GM19351 (cell line): Measurements from ENCODE around the gene SUGCT.

Experiments used
- ATAC-seq: cut with Tn5 transposase; IDR thresholded peaks from one replicate; pipeline ENCODE4 v1.9.1; 2021; ENCODE audit warnings: mild to moderate bottlenecking, moderate library complexity; ENCODE audit not compliant: unreplicated experiment

The SUGCT gene

DNA sequence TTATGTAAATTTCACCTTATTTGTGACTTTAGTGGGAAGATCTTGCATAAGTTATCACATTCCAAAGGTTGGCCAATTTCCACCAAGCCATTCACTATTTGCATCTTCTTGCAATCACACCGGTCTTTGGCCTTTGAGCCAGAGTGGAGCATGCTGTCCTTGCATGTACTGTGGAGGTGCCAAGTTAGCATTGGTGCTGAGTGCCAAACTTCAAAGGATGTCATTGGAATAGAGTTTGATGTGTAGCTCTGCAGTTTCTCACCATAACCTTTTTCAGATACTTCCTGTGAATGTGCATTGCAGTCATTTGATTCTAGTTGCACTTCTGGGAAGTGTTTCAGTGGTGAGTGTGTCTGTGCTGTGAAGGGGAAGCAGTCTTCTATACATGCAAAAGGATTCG is 620.6 kb downstream of the SUGCT start:
- ATAC-seq, result no peak

DNA sequence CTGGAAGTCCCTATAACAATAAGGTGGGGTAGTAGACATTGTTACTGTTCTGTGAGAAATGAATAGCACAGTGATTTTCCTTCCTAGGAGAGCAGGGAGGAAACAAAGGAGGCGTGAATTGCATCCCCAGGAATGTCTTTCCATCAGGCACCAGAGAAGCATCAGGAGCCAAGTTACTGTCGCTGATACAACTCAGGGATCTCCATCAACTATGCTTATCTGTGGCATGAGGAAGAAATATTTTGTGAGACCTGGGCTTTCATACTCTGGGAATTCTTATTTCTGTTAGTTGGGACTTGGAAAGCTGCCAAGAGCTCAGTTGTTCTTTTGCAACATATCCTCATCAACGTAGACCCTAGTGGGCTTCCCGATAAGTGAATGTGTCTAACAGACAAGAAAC is 622.3 kb downstream of the SUGCT start:
- ATAC-seq, result no peak

DNA sequence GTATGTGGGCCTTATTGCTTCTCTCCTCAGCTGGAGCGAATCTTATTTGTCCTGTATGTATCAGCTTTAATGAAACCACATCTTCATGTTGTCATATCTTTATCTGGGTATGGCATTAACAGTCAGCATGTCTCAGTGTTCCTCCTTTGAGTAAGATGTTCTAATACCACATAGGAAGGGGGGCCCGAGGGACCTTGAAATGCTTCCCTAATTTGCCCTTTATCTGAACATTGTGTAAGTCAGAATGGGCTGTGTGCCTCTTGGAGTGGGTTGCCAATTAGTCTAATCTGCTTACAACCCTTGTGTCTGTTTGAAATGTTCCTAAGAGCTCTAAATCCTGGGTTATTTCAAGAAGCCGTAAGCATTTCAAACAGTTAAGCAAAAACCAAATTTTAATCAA is 623.8 kb downstream of the SUGCT start:
- ATAC-seq, result no peak

DNA sequence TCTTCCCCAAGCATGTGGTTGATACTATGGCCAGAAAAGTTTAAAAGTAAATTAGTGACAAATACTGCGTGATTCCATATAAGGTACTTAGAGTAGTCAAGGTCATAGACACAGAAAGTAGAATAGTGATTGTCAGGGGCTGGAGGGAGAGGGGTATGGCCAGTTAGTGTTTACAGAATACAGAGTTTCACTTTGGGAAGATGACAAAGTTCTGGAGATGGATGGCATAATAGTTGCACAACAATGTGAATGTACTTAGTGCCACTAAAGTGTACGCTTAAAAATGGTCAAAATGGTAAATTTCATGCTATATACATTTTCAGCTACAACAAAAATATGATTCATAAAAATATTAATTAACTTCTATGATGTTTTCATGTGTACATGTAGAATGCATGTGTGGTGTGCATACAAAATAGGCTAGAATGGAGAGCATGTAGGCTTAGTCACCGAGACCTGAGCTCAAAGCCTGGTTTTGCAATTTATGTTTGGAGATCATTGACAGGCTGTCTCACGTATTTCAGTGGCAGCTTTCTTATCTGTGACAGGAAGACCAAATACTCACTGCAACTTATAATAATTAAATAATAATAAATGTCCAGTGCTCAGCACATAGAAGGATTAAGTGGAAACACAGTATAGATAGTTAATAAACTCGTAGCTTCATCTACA is 625.6 kb downstream of the SUGCT start:
- no peak for ATAC-seq

DNA sequence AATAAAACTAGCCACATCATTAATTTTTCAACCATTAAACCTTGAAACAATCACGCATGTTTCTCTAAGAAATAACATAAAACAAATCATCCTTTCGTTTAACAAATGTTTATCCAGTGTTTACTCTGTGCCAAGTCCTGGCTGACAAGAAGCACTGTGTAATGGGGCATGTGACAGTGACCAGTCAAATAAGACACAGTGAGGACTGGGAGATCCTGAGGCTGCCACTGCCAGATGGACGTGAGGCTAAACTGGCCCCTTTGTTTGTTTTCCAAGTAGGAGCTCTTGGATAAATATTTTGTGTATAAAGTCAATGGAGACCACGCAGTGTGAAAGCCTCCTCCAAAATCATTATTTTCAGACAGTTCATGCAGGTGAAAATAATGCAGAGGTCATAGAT is 626.2 kb downstream of the SUGCT start:
- no peak for ATAC-seq

DNA sequence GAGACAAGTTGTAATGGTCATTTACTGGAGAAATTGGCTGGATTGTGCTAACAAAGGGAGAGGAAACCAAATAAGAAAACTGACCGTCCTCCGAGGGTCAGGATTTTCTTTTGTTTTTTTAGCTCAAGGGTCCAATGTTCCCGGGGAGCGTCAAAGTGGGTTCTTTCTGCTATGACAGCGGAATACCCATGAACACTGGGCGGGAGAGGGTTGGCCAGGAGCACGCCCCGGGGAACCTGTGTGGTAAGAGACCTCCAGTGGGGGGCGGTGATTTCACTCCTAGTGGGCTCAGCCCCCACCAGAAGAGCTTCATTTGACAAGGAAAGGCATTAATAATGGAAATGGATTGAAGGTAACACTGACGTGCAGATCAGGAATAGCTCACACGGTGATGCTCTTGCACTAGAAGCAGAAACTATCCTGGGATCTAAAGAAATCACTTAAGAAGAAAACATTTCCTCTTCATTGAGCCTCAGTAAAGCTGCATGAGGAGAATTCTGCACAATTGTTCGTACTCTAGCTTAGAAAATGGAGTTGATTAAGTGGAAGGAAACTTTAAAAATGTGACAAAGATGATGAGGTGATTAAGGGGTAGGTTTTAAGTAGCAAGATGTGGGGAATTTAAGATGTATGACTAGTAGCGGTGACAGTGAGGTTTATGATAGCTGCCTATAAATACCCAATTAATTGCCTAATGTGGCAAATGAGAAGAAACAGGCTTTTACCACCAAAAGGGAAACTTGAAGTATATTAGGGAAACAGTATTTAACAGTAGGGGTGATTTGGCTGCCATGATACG is 627.2 kb downstream of the SUGCT start:
- no peak for ATAC-seq

DNA sequence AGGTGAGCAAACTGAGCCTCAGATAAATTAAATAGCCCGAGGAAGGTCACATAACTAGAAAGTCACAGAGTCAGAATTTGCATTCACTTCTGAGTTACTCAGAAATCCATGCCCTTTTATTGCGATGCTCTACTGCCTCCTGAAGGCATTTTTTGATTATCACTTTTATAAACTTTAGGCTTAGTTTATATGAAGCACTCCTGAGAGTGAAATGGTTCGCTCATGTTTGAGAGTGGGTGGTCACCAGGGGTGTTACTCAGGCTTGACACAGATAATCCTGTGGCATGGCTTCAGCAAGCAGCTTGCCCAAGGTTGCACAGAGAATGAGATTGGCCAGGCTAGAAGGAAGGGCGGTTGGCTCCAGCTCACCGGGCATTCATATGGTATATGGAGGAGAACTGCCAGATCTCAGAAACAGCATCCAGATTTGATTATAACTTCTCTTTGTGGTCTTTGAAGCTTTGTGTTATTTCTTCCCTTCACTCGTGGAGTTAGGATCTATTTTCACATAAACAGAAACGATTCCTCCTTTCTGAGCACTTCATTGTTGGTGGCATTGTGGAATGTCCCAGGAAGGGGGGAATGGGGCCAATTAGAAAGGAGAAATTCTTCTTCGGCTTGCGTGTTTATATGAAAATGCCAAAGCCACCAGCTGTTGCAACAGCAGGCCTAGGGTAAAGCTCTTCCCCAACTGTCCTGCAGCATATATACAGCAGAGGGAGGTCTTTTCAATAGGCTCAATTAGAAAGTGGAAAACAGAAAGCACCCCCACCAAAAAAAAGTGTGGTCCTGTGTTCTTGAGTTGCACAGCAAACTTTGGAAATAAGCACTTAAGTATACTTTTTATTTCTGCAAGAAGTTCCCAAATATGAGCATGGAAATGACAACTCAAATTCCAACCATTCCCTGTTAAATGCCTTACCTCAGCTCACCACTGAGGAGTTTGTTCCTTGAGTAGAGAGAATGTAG is 628.8 kb downstream of the SUGCT start:
- no peak for ATAC-seq

DNA sequence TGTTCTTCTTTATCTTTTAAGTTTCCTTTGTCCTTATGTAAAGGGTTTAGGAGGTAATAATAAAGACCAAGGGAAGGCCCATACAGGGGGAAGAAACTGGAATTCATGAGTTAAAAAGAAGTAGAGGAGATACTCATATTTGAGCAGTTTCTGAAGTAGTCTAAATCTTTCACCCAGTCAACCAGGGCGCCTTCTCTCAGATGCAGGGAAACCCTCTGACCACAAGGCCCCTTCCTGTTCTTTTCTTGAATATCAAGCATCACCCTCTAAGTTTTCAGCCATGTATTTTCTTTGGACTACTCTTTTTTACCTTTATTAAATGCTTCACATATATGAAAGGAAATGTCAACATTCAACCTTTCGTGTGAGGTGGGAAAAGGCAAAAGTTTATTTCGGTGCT is 630.8 kb downstream of the SUGCT start:
- ATAC-seq, result no peak

DNA sequence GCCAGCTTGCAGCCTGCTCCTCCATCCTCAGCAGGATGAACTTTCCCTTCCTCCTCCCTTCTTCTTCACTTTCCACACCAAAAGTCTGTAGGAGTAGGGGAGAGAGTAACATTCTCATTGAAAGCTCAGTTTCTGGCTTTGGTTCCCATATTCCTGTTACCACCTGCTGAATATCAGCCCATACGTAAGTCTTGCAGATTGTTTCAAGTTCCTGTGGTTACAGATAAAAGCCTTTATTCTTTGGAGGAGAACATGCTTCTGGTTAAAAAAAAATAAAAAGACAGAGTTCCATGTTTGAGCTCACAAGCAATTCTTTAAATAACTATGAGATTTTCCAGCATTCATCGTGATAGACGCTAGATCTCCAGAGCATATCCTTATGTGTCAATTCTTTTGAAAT is 637.3 kb downstream of the SUGCT start:
- ATAC-seq, result no peak

DNA sequence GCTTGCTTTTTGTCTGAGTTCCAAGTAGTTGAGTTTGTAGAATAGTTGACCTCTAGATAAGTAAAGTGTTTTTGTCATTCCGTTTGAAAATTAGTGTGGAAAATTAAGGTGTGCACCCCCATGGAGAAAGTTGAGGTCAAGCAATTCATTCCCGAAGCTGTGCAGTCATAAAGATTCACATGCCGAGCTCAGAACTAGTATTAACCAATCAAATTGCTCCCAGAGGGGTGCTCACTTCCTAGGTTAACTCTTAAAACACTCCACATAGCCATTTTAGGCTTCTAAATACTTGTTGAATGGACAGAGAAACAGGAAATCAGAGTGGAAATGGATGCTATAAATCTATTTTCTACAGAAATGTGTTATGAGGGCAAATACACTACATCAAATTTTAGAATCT is 638.9 kb downstream of the SUGCT start:
- no peak for ATAC-seq

DNA sequence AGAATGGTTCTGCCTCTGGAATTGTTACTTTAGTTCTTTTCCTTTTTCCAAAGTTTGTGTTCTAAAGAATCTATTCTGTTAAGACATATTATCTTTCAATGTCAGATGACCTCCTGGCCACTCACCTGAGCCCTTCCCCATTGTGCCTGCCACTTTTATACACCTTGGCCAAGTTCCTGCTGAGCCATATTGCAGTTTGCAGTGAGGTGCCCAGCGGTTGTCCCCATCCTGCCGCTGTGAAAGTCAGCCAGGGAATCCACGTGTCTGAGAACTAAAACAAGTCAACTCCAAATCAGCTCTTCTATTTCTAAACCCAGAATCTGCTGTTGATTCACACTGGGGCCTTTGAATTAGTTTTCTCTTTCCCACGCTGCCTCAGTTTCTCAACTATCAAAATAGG is 641.1 kb downstream of the SUGCT start:
- no peak for ATAC-seq

DNA sequence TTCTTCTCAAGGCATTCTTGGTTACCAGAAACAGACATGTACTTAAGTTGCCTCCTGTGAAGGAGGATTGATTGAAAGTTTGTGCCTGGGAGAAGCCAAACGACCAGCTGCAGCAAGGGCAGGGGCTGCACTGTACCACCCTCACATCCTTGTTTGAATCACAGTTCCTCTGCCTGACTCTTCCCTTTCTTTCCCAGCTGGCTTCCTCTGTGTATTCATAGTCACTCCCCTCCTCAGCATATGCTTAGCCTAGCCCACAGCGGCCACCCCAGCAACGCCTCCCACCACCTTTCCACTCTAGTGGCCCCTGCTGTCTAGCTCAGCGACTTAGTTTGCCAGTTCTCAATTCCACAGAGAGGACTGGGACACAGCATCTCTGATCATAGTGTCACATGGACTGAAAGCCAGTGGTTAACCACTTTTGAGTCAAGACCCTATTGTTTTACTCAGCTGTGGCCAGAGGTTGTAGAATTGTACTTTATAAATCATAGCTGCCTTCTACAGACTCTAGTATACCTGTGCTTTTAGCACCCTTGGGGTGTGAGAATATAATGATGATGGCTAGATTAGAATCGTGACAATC is 643.0 kb downstream of the SUGCT start:
- no peak for ATAC-seq

DNA sequence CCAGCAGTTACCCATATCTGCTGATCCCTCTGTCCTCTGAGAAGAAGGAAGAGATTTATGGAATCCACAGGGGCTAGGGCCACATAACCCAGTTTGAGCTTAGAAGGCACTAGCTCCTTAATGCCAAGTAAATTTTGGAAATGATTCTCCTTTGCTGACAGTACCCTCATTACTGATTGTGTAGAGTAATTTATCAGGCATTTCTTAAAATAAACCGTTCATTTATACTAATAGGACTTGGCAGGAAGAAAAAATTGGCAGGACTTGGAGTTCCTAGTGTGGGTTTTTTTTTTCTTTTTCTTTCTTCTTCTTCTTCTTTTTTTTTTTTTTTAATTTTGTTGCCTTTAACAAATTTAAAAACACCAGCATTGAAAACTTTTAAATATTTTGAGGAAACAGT is 645.7 kb downstream of the SUGCT start:
- no peak for ATAC-seq

DNA sequence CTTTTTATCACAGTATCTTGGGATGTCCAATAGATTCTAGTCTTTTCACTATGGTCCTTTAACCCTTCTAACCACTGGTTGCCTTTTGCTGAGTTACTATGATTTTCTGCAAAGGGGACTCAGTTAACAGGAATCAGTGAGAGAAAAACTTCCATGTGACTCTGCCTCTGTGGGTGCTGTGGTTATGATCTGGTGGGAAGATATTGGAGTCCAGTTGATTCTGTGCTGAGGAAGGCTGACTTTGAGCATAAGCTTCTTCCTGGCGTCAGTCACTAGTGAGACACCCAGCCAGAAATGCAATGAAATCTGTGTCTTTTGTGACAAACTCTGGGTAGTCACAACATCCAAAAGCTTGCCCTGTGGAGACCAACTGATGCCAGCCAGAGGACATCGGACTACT is 648.0 kb downstream of the SUGCT start:
- ATAC-seq, result no peak

DNA sequence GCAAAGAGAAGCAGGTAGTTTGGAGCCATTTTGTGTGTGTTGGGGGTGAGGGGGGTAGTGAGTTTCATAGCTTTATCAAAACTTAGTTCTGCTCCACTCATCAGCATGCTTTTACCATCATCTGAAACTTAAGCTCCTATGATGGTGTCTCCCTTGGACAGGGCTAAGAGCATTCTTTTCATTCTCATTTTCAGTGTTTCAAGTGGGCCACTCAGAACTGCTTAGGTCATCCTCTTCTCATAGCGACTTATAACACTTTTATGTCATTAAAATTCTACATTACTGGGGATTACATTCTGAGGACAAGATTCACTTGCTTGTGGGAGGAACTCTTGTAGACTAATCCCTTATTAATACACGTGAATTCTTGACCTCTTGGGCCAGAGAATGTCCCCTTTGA is 649.4 kb downstream of the SUGCT start:
- no peak for ATAC-seq

DNA sequence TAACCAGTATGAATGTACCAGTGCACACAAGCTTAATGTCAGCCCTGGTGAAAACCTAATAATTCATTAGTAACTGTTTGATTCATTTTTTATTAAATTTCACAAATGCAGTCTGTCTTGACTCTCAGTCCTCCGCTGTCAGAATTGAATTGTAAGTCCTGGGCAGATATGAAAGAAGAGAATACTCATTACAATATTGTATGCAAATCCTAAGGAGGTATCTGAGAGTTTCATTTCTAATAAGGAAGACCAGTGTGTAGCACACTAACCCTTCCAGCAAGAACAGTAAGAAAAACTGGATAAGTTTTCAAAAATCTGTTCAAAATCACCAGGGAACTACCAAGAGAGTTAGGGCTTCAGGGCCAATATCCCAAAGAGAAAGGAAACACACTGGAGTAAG is 652.1 kb downstream of the SUGCT start:
- peak; percentile 55 for ATAC-seq

DNA sequence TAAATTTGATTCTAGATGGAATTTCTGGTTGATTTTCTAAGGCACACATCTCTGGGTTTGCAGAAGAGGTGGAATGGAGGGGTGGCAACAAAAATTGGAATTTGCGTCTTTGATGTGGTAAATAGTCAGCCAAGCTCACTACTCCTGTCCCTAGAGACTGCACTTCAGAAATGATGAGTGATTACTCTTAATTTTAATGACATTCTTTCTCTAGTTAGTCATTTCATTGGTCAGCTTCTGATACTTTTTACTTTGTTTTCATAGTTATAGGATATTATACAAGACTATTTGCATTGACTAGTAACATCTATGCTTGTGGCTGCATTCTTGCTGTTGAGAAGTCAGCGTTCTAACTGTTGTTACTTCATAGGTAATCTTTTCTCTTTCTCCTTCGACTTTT is 658.3 kb downstream of the SUGCT start:
- ATAC-seq, result no peak

DNA sequence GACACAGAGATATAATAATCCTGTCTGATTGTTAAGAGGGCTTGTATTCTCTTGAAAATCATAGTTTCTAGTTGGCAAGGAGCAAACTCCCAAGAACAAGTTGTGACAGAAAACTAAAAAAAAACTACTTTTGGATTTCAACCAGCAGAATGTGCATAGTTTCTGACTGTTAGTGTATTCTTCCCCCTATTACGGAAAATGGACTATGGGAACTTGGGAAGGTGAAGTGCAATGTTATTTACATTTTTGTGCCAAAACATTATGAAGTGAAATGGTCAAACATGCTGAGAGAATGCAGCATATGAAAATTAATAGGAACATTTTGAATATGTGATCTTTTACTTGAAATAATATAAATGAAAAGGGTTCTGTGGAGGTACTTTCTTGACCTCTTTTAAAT is 660.8 kb downstream of the SUGCT start:
- no peak for ATAC-seq

DNA sequence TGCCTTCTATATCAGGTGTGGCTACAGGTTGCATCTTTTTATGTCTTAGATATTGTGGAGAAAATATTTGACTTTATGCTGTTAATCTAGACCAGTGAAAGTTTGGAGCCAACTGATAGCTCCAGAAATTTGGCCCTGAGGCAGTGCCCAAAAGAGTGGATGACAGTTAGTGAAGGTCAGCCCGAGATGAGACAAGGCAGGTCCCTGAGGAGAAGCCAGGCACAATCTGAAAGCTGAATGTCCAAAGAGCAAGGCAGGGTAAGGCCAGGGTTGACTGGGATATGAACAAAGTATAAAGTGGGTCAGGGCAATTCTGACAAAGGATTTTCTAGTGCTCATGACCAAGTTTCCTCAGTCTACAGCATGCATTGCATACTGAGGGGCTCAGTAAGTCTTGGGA is 661.9 kb downstream of the SUGCT start:
- ATAC-seq, result no peak

DNA sequence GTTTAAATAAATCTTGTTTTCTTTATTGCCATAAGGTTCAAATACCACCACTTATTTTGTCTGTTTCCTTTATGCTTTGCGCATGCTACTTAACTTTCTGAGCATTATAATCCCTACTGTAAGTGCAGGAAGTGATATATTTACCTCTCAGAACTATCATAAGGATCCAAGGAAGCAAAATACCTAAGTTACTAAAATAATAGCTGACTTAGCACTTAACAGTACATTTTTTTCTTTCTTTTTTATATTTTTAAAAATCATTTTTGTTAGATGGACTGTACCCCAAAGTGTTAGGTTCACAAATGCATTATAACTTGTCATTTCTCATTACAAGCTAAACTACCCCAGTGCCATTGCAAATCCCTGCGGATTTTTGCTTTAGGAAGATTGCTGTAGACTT is 663.8 kb downstream of the SUGCT start:
- no peak for ATAC-seq
